Karpas-422 (cell line): ENCODE results near the gene CCBE1. TPM values are rescaled to one million over a fixed set of nuclear protein-coding genes. Genes with fewer than 3 reads are reported as not detected.
"Not testable (repeated sequence)": the region's sequence is repeated elsewhere in the genome, so short reads cannot be mapped to it uniquely, and the experiment has no call there.

ENCODE experiments used
- DNase-seq: peaks from one replicate; pipeline ENCODE4 v3.0.0-alpha.2; 2015
- H2AFZ ChIP-seq: fragments of 200-600 bp; sonication (generic); 2 replicates; pipeline ENCODE4 v1.6.1; 2014; ENCODE audit warnings: antibody characterized with exemption, low read length, mixed read lengths
- H3K27ac ChIP-seq: fragments of 200-600 bp; sonication (generic); 2 replicates; pipeline ENCODE4 v1.5.1; 2014; ENCODE audit warnings: mild to moderate bottlenecking, low read length, moderate library complexity
- H3K27me3 ChIP-seq: fragments of 200-600 bp; sonication (generic); 2 replicates; pipeline ENCODE4 v1.6.1; 2014; ENCODE audit warnings: low read length, mixed read lengths
- H3K36me3 ChIP-seq: fragments of 200-600 bp; sonication (generic); 2 replicates; pipeline ENCODE4 v1.6.1; 2014; ENCODE audit warnings: low read length, mixed read lengths; ENCODE audit not compliant: insufficient read depth
- H3K4me1 ChIP-seq: fragments of 200-600 bp; sonication (generic); 2 replicates; pipeline ENCODE4 v1.6.1; 2014; ENCODE audit warnings: mild to moderate bottlenecking, low read length, mixed read lengths
- H3K4me2 ChIP-seq: fragments of 200-600 bp; sonication (generic); 2 replicates; pipeline ENCODE4 v1.6.1; 2014; ENCODE audit warnings: low read length, low read depth, mild to moderate bottlenecking; ENCODE audit not compliant: poor library complexity, severe bottlenecking
- H3K4me3 ChIP-seq: fragments of 200-600 bp; sonication (generic); 2 replicates; pipeline ENCODE4 v1.5.1; 2014; ENCODE audit warnings: mild to moderate bottlenecking, antibody characterized with exemption, low read length, mixed read lengths
- H3K79me2 ChIP-seq: fragments of 200-600 bp; sonication (generic); 2 replicates; pipeline ENCODE4 v1.6.1; 2014; ENCODE audit warnings: mild to moderate bottlenecking, low read length, mixed read lengths
- H3K9ac ChIP-seq: fragments of 200-600 bp; sonication (generic); 2 replicates; pipeline ENCODE4 v1.6.0; 2014; ENCODE audit warnings: low read length
- H3K9me2 ChIP-seq: fragments of 200-600 bp; sonication (generic), shearing (Covaris generic); replicated peaks from 2 replicates; pipeline ENCODE4 v1.6.0; 2014; ENCODE audit warnings: mild to moderate bottlenecking, low read length, moderate library complexity; ENCODE audit not compliant: insufficient read depth
- H3K9me3 ChIP-seq: fragments of 300-700, 200-600 bp; sonication (generic); 2 replicates; pipeline ENCODE4 v1.6.1; 2014; ENCODE audit warnings: low read length, mixed read lengths
- H4K20me1 ChIP-seq: fragments of 200-600 bp; sonication (generic); 2 replicates; pipeline ENCODE4 v1.6.1; 2014; ENCODE audit warnings: mild to moderate bottlenecking, antibody characterized with exemption, low read length, low read depth; ENCODE audit not compliant: insufficient read depth
- total RNA-seq: library from RNA; depleted of rRNA; stranded (reverse); fragments of >200 nt; shearing (Covaris generic); gene quantifications from 2 replicates; pipeline ENCODE4 v1.2.3, GENCODE V29; 2014; ENCODE audit warnings: low replicate concordance; rRNA removed

Gene CCBE1
- total RNA-seq = not detected in 2 replicates

DNA sequence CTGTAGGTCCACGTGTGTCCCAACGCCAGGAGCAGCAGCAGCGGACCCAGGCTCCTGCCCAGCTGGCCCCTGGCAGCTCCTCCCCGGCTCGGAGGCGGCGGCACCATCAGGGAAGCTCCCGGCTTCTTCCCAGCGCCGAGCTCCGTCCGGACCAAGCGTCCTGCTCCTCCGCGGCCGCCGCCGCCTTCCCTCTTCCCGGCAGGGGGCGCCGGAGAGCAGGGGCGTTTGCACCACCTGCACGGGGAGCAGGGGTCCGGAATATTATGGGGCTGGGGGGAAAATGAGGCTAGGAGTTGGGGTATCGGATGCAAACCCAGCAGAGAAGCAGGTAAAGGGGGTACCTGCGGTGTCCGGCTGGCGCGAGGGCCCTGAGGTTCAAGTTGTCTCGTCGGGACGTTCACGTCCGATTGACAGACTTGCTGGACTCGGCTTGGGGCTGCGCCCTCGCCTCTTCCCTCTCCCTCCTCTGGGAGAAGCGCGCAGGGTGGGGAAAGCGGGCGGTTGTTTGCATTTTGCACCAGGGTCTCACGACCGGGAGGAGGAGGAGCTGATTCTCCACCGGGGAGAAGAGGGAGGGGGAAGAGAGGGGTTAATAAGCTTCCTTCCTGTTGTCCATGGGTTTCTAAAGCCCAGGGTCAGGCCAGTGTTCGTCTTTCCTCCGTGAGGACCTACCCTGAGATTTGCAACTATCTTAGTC, at the start of gene CCBE1:
CCBE1 (minus strand) TSS at position 188 of the 697 bp plus-strand sequence.
- no peaks in the 10 kb centered on the region for H4K20me1 ChIP-seq
- H3K27ac ChIP-seq = no peak within 1 kb of the TSS
- no peaks in the 10 kb centered on the region for H3K79me2 ChIP-seq
- H3K27me3 ChIP-seq = no peaks in the 10 kb centered on the region
- H3K4me3 ChIP-seq = no peak within 1 kb of the TSS
- H3K4me2 ChIP-seq = no peak within 1 kb of the TSS
- H3K36me3 ChIP-seq = no peaks in the 10 kb centered on the region
- DNase-seq = no peak
- H2AFZ ChIP-seq = no peak within 1 kb of the TSS
- H3K4me1 ChIP-seq = no peaks in the 10 kb centered on the region
- H3K9me2 ChIP-seq = no peaks in the 10 kb centered on the region
- H3K9ac ChIP-seq = no peak within 1 kb of the TSS
- no peaks in the 10 kb centered on the region for H3K9me3 ChIP-seq

DNA sequence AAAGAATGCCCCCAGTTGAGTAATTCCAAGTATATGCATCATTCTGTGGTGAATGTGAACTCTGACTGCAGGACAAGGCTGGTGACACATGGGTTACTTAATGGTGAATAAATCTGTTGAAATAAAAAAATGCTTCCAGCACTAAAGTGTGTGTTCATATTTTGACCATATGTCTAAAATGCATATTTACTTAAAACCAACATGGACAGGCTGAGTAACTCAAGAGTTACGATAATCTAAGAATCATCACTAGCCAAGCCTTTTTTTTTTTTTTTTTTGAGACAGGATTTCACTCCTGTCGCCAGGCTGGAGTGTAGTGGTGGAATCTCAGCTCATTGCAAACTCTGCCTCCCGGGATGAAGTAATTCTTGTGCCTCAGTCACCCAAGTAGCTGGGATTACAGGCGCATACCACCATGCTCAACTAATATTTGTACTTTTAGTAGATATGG, 47.1 kb upstream of the CCBE1 start:
- H2AFZ ChIP-seq = no peak overlapping the region
- H3K79me2 ChIP-seq = no peaks in the 10 kb centered on the region
- H3K36me3 ChIP-seq = no peaks in the 10 kb centered on the region
- H3K4me2 ChIP-seq = no peak overlapping the region
- no peaks in the 10 kb centered on the region for H3K9me2 ChIP-seq
- H3K27ac ChIP-seq = no peak overlapping the region
- H3K9me3 ChIP-seq = no peaks in the 10 kb centered on the region
- peaks cover 4% of the 10 kb centered on the region; the same call in 1 of the 2 replicates for H3K4me1 ChIP-seq
- no peaks in the 10 kb centered on the region for H4K20me1 ChIP-seq
- no peaks in the 10 kb centered on the region for H3K27me3 ChIP-seq
- no peak for DNase-seq
- no peak overlapping the region for H3K9ac ChIP-seq
- H3K4me3 ChIP-seq = no peak overlapping the region

DNA sequence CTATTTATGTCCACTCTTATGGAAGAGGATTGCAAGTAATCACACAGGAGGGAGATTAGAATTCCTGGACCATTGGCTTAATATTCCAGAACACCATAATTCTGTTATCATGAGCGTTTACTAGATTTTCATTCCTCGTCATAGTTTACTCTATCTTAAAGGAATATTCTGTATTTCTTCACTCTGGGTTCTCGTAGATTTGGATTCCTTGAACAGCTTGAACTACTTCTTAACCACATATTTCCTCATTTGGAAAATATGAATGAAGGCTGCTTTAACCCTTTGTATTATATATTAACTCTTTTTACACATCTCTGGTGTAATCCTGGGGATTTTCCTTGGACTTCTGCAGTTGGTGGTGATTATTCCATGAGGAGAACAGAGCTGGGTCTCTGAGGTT, 46.3 kb upstream of the CCBE1 start:
- no peak overlapping the region for H3K9ac ChIP-seq
- no peaks in the 10 kb centered on the region for H3K9me3 ChIP-seq
- no peaks in the 10 kb centered on the region for H3K27me3 ChIP-seq
- no peaks in the 10 kb centered on the region for H3K79me2 ChIP-seq
- H2AFZ ChIP-seq = no peak overlapping the region
- no peaks in the 10 kb centered on the region for H3K9me2 ChIP-seq
- DNase-seq = no peak
- no peaks in the 10 kb centered on the region for H4K20me1 ChIP-seq
- no peak overlapping the region for H3K4me3 ChIP-seq
- no peak overlapping the region for H3K4me2 ChIP-seq
- H3K36me3 ChIP-seq = no peaks in the 10 kb centered on the region
- peaks cover 4% of the 10 kb centered on the region; the same call in 1 of the 2 replicates for H3K4me1 ChIP-seq
- H3K27ac ChIP-seq = no peak overlapping the region

DNA sequence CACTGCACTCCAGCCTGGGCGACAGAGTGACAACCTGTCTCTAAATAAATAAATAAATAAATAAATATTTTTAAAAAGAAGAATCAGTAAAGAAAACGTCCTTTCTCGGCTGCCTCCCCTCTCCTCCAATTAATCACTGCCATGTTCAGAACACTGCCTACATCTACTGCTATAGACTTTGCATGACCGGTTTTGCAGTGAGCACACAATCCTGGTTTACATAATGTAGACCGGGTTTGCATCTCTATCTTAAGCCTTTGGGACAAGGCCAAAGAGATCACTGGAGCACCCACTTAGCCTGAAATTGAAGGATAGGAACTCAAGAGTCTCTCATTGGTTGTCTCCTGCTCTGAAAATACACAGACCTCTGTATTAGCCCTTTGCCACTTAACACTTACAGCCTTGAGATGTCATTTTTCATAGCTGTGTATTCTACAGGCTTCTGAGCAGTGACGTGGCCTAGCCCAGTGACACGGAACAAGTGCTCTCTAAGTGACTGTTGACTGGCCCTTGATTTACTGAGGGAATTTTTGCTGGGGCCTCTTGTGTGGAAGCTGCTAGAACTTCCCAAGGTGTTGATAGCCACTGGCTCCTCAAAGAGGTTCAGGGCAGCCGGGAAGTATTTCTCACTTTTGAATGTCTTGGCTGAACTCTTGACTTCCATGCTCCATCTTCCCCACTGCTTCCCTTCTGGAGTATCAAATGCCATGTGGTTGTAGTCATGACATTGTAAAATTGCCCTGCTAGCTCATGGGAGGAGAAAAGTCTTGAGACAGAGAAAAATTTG, 45.3 kb upstream of the CCBE1 start:
- peaks cover 4% of the 10 kb centered on the region; the same call in 1 of the 2 replicates for H3K4me1 ChIP-seq
- no peaks in the 10 kb centered on the region for H3K9me3 ChIP-seq
- no peaks in the 10 kb centered on the region for H3K9me2 ChIP-seq
- DNase-seq = no peak
- H3K4me2 ChIP-seq = no peak overlapping the region
- no peak overlapping the region for H3K9ac ChIP-seq
- no peaks in the 10 kb centered on the region for H4K20me1 ChIP-seq
- H3K27me3 ChIP-seq = no peaks in the 10 kb centered on the region
- H2AFZ ChIP-seq = no peak overlapping the region
- H3K4me3 ChIP-seq = no peak overlapping the region
- no peaks in the 10 kb centered on the region for H3K79me2 ChIP-seq
- H3K27ac ChIP-seq = no peak overlapping the region
- H3K36me3 ChIP-seq = no peaks in the 10 kb centered on the region

DNA sequence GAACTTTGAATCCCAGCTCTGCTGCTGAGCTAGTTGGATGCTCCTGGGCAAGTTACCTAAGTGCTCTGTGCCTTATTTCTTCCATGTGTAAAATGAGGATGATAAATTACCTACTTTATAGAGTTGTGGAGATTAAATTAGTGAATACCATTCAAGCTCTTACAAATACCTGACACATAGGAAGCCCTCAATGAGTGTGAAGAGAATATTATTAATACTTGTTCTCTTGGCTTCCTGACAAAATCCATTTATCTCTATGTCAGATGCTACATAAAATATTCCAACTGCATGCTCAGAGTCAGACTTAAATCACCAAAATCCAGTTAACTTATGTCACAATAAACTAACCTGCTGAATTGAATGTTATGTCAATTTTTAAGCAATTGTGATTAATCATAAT, 42.9 kb upstream of the CCBE1 start:
- Histone ChIP-seq H4K20me1 (no peaks in the 10 kb centered on the region), H3K27ac (no peak overlapping the region), H2AFZ (no peak overlapping the region), H3K4me3 (no peak overlapping the region), H3K36me3 (no peaks in the 10 kb centered on the region), H3K9ac (no peak overlapping the region), H3K9me3 (no peaks in the 10 kb centered on the region), H3K4me2 (no peak overlapping the region), H3K4me1 (peaks cover 4% of the 10 kb centered on the region; the same call in 1 of the 2 replicates), H3K9me2 (no peaks in the 10 kb centered on the region), H3K79me2 (no peaks in the 10 kb centered on the region), H3K27me3 (no peaks in the 10 kb centered on the region)
- DNase-seq = no peak

DNA sequence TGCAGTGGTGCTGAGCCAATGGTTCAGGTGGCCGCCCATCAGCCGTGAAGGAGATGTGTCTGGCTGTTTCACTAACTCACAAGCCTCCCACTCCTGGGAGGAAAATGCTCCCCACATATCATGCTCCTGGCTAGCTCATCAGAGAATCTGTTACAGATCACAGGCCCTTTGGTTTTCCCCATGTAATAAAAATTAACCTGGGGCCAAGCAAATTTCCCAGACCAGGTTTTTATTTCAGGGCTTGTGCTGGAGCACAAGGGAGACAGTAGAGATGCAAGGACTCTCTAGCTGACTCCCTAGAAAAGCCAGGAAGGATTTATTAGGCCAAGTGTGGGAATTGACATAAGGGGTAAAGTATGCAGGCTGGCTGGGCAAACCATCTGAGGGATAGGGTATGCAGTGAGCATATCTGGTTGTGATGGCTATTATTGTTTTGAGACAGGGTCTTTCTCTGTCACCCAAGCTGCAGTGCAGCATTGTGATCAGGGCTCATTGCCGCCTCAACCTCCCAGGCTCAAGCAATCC, 40.6 kb upstream of the CCBE1 start:
- H3K4me3 ChIP-seq = no peak overlapping the region
- no peak overlapping the region for H2AFZ ChIP-seq
- H3K79me2 ChIP-seq = no peaks in the 10 kb centered on the region
- H3K27me3 ChIP-seq = no peaks in the 10 kb centered on the region
- no peaks in the 10 kb centered on the region for H3K9me2 ChIP-seq
- H3K9ac ChIP-seq = no peak overlapping the region
- no peaks in the 10 kb centered on the region for H4K20me1 ChIP-seq
- H3K4me1 ChIP-seq = peaks cover 4% of the 10 kb centered on the region; the same call in 1 of the 2 replicates
- no peaks in the 10 kb centered on the region for H3K9me3 ChIP-seq
- DNase-seq = no peak
- H3K27ac ChIP-seq = no peak overlapping the region
- no peak overlapping the region for H3K4me2 ChIP-seq
- no peaks in the 10 kb centered on the region for H3K36me3 ChIP-seq

DNA sequence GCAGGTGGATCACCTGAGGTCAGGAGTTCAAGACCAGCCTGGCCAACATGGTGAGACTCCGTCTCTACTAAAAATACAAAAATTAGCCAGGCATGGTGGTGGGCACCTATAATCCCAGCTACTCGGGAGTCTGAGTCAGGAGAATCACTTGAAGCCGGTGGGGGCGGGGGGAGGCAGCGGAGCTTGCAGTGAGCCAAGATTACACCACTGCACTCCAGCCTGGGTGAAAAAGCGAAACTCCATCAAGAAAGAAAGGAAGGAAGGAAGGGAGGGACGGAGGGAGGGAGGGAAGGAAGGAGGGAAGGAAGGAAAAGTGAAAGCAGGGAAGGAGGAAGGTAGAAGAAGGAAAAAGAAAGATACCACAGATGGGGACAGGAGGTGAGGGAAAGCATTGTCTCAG, 40.1 kb upstream of the CCBE1 start:
- not testable (repeated sequence) for H4K20me1 ChIP-seq, H3K4me2 ChIP-seq, DNase-seq, H3K9me3 ChIP-seq, H3K27me3 ChIP-seq, H3K27ac ChIP-seq, H3K4me1 ChIP-seq, H3K36me3 ChIP-seq, H3K9me2 ChIP-seq, H3K9ac ChIP-seq, H3K79me2 ChIP-seq, H3K4me3 ChIP-seq, H2AFZ ChIP-seq

DNA sequence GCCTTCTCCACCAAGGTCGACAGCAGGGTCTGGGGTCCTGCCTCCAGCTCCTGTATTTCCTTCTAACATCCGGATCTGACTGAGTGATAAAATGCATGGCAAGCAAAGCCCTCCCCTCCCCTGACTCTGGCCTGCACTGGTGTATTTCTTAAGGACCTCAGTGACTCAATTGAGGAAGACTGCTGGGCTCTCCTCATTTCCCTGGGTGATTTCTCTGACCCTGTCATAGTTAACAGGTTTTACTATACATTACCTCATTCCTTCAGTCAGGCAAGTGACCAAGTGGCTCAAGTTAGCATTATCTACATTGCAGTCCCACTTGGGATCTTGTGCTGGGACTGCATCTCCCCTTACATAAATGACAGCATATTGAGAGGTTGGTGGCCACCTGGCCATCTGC, 38.8 kb upstream of the CCBE1 start:
- H3K9me2 ChIP-seq = no peaks in the 10 kb centered on the region
- H3K4me1 ChIP-seq = no peaks in the 10 kb centered on the region; the same call in 1 of the 2 replicates
- H3K36me3 ChIP-seq = no peaks in the 10 kb centered on the region
- no peak overlapping the region for H3K4me2 ChIP-seq
- DNase-seq = no peak
- H3K9me3 ChIP-seq = no peaks in the 10 kb centered on the region
- no peaks in the 10 kb centered on the region for H4K20me1 ChIP-seq
- H3K27me3 ChIP-seq = no peaks in the 10 kb centered on the region
- H3K4me3 ChIP-seq = no peak overlapping the region
- no peak overlapping the region for H2AFZ ChIP-seq
- no peak overlapping the region for H3K27ac ChIP-seq
- no peak overlapping the region for H3K9ac ChIP-seq
- no peaks in the 10 kb centered on the region for H3K79me2 ChIP-seq
